HFF-Myc (cell line): ENCODE measurements around the gene SOHLH1.

Experiments
- DNase-seq: peaks from one replicate; pipeline ENCODE4 v3.0.0-alpha.2; 2011; ENCODE audit warnings: low read depth; ENCODE audit errors: extremely low read depth
- H3K4me3 ChIP-seq: replicated peaks from 2 replicates; pipeline ENCODE4 v1.5.1; 2011; ENCODE audit warnings: low read depth, mild to moderate bottlenecking, control low read depth, low read length
- TF ChIP-seq, protein P1 (sequence below): IDR thresholded peaks from 2 replicates; pipeline ENCODE4 v1.5.1; 2012; ENCODE audit warnings: mild to moderate bottlenecking, low read depth, low read length, control low read depth; ENCODE audit errors: missing control alignments

The SOHLH1 gene

DNA sequence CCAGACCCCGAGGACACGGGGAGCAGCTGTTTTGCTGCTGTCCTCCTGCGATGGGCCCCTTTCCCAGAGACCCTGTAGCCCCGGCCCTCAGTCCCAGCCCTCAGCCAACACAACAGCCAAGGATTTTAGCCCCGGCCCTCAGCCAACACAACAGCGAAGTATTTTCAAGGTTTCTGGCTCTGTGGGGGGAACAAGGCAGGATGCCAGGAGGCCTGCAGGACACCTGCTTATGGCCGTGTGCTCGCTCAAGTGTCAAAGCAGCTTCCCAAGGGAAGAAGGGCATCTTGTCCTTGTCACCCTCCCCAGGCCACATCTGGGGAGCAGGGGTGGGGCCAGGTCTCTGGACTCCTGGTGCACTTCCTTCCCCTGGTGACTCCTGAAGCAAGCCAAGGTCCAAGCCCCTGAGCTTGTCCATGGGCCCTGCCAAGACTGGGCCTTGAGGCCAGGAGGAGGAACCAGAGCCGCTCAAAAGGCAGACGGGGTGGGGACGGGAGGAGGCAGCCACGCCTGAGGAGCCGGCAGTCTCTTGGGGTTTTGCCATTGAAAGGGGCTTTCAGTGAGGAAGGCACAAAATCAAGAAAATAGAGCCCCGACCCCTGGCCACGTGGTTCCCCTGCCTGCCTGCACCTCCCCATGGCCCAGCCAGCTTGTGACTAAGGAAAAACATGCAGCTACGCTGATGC is 13.5 kb upstream of the SOHLH1 start:
- TF ChIP-seq, protein P1, sequence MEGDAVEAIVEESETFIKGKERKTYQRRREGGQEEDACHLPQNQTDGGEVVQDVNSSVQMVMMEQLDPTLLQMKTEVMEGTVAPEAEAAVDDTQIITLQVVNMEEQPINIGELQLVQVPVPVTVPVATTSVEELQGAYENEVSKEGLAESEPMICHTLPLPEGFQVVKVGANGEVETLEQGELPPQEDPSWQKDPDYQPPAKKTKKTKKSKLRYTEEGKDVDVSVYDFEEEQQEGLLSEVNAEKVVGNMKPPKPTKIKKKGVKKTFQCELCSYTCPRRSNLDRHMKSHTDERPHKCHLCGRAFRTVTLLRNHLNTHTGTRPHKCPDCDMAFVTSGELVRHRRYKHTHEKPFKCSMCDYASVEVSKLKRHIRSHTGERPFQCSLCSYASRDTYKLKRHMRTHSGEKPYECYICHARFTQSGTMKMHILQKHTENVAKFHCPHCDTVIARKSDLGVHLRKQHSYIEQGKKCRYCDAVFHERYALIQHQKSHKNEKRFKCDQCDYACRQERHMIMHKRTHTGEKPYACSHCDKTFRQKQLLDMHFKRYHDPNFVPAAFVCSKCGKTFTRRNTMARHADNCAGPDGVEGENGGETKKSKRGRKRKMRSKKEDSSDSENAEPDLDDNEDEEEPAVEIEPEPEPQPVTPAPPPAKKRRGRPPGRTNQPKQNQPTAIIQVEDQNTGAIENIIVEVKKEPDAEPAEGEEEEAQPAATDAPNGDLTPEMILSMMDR = no peak
- H3K4me3 ChIP-seq = no peak overlapping the region
- DNase-seq = no peak

DNA sequence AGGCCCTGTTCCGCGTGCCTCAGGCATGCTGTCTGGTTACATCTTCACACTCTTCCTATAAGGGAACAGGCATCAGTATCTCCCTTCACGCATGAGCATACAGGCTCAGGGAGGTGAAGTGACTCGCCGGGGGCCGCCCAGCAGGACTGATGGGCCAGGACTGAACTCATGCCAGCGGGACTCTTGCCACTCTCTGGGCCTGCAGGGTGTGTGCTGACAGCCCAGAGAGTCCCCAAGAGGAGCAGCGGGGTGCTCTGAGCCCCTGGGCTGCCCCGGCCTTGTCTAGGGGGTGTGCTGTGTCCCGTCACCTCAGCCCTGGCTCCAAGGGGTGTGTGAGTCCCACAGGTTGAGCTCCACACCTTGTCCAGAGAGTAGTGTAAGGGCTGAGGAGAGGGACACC is 12.6 kb upstream of the SOHLH1 start:
- no peak for DNase-seq
- TF ChIP-seq, protein P1 = no peak
- no peak overlapping the region for H3K4me3 ChIP-seq

DNA sequence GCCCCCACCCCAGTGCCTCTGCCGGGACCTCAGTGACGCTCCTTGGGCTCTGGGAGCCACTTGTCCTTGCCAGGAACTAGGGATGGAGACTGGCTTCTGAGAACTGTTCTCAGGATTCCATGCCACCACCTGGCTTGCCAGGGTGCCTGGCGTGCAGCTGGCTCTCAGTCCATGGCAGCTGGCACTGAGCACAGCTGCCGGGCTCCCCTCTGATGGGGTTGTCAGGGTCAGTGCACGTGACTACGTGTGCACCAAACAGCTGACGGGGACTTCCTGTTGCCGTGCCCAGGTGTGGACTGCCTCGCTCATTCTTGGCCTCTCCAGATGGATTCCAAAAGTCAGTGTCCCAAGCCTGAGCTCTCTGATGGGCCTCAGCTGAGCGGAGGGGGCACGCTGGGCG is 12.1 kb upstream of the SOHLH1 start:
- no peak overlapping the region for H3K4me3 ChIP-seq
- DNase-seq = no peak
- TF ChIP-seq, protein P1 = no peak

DNA sequence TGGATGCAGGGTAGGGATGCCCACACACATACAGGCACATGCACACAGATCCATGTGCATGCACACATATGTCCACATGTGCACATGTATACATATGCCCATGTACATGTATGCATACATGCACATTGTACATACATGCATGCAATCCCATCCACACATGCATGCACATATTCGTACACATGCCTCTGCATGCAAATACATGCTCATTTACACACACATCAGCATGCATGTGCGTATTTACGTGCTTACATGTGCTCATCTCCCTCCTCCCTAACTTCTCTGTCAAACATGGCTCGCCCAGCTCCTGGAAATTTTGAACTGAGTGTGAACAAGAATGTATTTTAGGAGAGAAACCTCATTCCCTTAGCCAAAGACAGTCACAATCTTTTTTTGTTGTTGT is 8.9 kb upstream of the SOHLH1 start:
- no peak for DNase-seq
- no peak overlapping the region for H3K4me3 ChIP-seq
- TF ChIP-seq, protein P1 = no peak

DNA sequence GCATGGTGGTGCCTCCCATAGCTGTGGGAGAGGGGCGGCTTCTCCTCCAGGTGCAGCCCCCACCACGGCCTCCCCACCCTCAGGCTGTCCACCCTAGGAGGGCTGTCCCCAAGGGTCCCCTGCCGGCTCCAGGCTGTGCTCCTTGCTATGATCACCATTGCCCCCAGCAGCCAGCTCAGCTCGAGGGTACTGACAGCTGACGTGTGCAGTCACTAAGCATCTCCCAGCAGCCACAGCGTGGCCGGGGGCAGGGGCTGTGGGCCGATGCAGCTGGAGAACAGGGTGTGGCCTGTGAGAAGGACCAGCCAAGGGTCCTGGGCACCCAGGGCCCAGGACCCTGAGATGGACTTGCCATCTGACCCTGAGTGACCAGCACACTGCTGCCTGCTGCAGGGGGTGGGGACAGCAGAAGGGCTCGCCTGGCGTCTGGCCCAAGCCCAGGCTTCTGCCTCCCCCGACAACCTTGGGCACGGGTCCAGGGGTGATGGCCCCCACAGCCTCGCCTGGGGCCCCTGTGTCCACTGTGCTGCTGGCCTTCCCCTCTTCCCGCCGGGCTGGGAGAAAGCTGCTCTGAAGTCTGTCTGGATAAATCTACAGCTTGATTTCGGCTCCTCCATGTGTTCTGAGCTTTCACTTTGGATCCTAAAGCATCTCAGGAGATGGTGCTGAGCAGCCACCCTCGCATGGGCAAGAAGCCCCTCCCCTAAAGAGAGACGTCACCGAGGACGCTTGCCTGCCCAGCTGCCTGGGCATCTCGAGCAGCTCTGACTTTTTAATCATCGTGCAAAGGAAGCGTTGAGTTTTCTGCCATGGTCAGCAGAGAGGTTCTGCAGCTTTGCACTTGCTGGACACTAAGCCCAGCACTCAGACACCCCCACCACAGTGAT is 8.2 kb upstream of the SOHLH1 start:
- DNase-seq = no peak
- H3K4me3 ChIP-seq = no peak overlapping the region
- TF ChIP-seq, protein P1 = no peak

DNA sequence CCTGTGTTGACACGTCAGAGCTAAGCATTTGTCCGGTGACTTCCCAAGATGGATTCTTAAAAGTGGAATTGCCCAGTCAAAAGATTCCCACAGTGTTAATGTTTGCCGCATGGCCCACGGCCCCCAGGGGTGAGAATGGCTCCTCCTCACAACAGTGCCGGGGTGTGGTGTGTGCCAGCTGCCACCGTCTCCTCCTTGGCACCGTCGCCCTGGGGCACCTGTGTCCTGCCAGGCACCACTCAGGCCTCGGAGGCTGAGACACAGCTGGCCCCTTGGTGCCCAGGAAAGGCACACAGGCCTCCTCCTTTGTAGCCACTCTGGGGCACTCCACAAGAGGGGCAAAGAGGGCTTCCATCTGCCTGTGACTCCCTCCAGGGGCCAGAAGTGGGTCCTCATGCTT is 7.0 kb upstream of the SOHLH1 start:
- TF ChIP-seq, protein P1 = no peak

More for the DNA sequence above, 7.0 kb upstream of the SOHLH1 start:
- H3K4me3 ChIP-seq = no peak overlapping the region
- DNase-seq = no peak
